Activated CD4-positive, alpha-beta T cell treated with anti-CD3 and anti-CD28 coated beads for 1 hour (primary cell): ENCODE measurements around the gene MYO1E.
"Not testable (repeated sequence)": the region's sequence is repeated elsewhere in the genome, so short reads cannot be mapped to it uniquely, and the experiment has no call there.

Experiments used
- DNase-seq: peaks from one replicate; pipeline ENCODE4 v3.0.0-alpha.2; 2020

Gene MYO1E

GRCh38 chr15:59372352-59373211 is at the start of gene MYO1E:
MYO1E (minus strand) TSS chr15:59372871; CDS start chr15:59372500, 371 bp downstream.
- no peak for DNase-seq

- no peak for DNase-seq
These were observed 48.4 kb upstream of the MYO1E start for GRCh38 chr15:59420986-59421618.

DNA sequence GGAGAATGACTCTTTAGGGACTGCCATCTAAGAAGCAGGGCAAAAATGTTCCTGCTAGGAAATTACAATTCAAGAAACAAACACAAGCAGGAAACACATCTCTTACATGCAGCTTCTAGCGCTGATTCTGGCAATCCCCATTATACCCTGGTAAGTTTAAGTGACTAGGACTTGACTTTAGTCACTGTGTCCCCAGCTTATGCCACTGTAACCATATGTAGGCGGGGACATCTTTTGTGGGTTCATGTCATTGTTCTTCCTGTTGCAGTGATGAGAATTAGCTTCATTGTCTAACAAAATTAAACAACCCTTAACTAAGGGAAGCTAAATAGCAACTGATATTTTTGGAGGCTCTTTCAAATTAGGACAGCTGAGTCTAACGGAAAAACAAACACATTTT is 47.4 kb upstream of the MYO1E start:
- DNase-seq = no peak

GRCh38 chr15:59419170-59419569 is 46.5 kb upstream of the MYO1E start:
- DNase-seq = no peak

GRCh38 chr15:59416816-59417215 is 44.1 kb upstream of the MYO1E start:
- no peak for DNase-seq

DNA sequence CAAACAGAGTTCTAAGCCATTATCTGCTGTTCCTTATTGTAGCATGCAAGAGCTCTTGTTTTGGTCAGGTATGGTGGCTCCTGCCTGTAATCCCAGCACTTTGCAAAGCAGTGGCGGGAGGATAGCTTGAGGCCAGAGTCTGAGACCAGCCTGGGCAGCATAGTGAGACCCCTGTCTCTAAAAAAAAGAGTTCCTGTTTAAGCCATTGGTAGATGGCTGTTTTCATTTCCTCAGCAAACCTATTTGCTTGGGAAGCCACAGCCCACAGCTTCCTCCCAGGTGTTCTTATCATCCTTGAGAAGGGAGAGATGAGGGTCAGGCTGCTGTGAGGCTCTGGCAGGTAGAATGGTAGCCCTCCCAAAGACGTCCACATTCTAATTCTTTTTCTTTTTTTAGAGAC is 40.9 kb upstream of the MYO1E start:
- no peak for DNase-seq

DNA sequence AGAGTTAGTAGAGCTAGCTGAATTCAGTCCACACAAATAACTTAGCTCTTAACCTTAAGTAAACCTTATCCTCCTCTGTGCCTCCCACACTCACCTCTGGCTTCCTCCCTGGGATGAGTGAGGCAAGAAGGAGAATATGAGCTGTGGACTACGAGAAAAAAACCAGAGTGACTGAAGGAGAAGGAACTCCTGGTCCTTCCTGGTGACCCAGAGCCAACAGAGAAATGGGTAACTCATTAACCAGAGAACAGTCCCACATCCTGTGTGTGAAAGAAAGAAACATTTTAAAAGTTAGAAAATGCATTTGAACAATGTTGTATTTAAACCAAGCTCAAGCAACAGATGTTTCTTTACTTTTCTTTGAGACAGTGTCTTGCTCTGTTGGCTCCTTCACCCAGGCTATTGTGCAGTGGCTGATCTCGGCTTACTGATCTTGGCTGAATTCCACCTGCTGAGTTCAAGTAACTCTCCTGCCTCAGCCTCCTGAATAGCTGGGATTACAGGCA is 37.8 kb upstream of the MYO1E start:
- no peak for DNase-seq

DNA sequence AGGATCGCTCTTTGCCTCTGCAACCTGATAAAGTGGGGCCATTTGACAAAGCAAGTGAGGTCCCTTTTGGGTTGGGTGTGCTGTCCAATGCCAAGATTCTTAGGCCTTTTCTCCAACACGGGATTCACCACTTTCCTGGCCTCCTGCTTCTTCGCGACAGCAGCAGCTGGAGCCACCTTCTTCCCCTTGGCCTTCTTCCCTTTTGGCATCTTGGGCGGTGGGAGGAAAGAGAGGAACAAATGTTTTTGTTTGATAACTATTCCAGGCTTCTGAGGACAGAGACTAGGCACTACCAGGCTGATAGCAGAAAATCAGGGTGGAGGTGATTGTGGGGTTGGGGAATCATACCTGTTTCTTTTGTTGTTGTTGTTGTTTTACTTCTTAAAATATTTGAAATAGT is 35.3 kb upstream of the MYO1E start:
- no peak for DNase-seq

- DNase-seq = no peak
These were observed 33.8 kb upstream of the MYO1E start for GRCh38 chr15:59406446-59406845.

GRCh38 chr15:59405079-59405478 is 32.4 kb upstream of the MYO1E start:
- no peak for DNase-seq

- DNase-seq = no peak
These were observed 29.3 kb upstream of the MYO1E start for GRCh38 chr15:59401824-59402569.

DNA sequence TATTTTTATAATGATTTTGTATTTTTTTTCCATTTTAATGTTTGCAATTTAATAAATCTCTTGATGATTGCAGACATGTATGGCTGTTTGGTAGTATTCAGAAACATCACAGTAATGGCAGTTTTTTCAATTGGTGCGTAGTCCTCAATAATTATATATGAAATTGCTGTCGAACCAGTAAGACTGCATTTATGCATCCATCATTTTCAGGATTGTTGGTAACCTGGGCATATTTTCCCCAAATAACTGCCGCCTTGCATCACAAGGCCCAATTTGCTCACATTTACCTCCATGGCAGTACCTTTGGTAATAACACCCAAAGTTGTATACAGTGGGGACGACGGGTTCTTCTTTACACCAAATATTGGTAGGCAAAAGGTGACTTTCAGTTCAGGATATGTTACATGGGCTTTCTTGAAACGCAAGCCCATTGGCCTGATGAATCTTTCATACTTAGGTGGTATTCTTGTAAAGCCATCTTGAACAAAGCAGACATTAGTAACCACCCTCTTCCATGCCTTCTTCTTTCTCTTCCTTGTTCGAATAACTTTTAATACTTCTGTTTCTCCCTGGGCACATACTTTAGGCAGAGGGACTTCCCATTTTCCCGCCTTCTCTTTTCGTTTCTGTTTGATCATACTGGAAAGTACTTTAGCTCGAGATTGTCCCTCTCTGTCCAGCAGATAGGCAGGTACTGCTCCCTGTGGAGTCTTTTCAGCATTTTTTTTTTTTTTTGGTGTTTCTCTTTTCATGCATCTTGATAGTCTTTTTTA is 28.6 kb upstream of the MYO1E start:
- not testable (repeated sequence) for DNase-seq

DNA sequence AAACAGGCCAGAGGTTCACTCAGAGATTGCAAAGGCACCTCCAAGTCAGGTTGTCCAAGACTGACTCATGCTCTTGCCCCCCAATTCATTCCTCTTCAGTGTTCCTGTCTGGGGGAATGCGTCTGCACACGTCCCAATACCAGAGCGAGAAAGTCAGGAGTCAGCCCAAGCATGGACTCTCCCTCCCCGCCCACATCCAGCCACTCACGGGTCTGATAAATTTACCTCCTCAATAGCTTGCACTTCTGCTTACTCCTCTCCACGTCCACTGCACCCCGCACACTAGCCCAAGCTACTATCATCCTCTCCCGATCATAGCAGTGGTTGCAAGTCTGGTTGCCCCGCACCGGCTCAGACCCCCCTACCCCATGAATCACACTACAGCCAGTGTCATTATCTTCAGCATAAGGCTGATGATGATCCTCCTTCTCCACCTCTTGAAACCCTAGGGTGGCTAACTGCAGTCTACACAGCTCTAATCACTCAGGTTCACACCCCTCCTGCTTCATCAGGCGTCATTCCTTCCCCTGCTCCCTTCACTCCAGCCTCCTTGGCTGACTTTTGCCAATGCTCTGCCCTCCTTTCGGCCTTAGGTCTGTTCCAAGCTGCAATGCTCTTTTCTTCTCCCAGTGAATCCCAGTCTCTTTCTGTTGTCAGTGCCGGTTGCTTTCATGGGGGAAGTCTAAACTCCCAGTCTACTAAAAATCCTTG is 27.6 kb upstream of the MYO1E start:
- no peak for DNase-seq

DNA sequence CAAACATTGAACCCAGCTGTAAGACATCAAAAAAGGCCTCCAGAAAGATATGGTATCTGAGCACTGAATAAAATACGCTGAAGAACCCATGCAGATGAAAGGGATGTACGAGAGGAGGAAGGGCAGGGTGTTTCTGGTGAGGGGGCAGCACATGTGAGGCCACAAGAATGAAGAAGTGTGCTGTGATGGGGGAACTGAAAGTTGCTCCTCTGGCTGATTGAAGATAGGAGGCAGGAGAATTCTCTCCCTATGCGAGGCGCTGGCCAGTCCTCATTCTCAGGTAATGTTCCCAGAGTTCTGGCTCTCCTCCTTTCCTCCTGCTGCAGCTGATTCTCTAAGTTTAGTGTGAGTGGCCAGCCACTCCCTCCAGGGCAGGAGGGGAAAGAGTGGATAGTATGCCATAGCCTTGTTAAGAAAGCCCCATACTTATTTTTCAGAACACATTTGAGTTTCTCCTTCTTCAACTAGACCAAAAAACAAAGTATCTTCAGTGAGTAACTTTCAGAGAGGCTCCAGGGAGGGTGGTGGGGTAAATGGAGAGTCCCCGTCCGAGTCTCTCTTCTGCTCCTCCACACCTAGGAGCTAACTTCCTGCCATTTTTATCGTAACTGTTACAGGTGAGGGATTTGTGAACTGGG is 26.9 kb upstream of the MYO1E start:
- DNase-seq = no peak

DNA sequence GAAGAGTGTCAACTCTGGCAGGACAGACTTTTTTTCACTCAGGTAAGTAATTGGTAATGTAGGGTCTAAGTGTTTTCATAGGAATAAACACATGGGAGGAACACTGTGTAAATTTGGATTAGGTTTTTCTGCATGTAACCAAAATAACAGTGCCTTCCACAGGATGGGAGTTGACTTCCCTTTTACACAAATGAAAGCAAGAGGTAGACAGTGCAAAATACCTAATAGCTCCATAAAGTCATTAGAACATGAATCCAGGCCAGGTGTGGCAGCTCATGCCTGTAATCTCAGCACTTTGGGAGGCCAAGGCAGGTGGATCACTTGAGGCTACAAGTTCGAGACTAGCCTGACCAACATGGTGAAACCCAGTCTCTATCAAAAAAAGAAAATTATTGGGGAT is 25.5 kb upstream of the MYO1E start:
- no peak for DNase-seq

DNA sequence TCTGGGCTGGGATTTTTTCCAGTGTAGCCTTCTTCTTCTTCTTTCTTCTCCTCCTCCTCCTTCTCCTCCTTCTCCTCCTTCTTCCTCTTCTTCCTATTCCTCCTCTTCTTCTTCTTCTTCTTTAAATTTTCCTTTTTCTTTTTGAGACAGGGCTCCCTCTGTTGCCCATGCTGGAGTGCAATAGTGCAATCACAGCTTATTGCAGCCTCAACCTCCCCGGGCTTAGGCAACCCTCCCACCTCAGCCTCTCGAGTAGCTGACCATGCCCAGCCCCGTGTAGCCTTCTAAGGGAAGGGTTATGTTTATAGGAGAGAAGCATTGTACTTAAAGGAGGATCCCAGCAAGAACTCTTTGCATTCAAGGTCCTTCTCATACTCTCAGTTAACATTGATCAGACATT is 24.0 kb upstream of the MYO1E start:
- DNase-seq = no peak

GRCh38 chr15:59396211-59396610 is 23.5 kb upstream of the MYO1E start:
- no peak for DNase-seq

DNA sequence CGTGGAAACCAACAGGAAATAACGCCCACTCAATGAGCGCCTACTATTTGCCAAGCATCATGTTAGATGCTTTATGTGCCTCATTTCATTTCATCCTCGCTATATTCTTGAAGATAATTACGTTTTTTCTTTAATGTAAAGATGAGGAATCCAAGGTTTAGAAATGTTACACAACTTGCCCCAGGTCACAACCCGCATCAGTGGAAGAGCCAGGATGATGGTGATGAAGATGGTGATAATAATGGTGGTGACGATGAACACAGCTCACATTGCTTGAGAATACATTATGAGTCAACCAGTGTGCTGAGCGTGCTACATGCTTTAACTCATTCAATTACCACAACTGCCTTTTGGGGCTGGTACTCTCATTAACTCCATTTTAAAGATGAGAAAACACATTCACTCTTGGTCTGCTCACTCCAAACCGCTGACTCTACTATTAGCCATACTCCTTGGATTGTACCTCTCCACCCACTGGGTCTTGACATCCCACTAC is 21.5 kb upstream of the MYO1E start:
- DNase-seq = no peak

GRCh38 chr15:59392299-59392698 is 19.6 kb upstream of the MYO1E start:
- DNase-seq = no peak

DNA sequence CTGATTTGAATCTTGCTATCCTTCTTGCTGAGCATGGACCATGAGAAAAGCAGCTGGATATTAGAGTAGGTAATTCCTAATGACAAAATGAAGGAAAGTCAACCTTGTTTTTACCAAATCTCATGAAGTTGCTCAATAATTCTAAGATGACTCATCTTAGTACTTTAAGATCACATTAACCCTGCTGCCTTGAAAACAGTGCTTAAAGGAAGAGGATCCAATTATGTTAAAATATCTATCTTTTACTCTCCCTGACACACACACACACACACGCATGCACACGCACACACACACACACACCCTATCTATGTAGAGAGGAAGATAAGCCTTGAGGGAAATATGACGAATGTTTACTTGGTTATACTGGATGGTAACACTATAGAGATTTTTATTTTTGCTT is 16.0 kb upstream of the MYO1E start:
- DNase-seq = no peak

DNA sequence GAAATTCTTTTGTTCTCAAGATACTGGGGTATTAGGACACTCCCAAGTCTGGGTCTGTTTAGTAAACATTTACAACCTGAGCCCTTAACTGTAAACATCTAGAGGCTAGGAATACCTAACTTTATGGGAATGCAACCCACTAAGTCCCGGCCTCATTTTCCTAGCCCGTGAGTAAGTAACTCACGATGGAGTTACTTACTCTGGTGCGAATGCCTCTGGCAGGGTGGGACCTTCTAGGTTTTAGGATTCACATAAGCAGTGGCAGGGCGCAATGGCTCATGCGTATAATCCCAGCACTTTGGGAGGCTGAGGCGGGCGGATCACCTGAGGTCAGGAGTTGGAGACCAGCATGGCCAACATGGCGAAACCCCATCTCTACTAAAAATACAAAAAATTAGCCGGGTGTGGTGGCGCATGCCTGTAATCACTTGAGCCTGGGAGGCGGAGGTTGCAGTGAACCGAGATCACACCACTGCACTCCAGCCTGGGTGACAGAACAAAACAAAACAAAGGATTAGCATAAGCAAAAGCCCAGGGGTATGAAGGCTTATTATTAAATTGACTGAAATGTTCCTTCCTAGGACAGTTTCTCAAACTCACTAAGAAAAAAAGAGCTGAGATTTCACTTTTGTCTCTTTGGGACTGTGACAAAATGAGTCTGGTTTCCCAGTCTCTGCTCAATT is 14.7 kb upstream of the MYO1E start:
- not testable (repeated sequence) for DNase-seq
